ENCODE measurements around the gene VEZT. TPM values are rescaled to one million over a fixed set of nuclear protein-coding genes. Genes with fewer than 3 reads are reported as not detected.
A peak's percentile ranks its signal among the peaks of the same experiment; 100 is the strongest.

The VEZT gene
- total RNA-seq, 4 donors from 2014 or later = 73.0 to 90.3 (median 87.0) TPM

- intact Hi-C loops (cut with DNase I) = no loop called here
- H3K4me3 ChIP-seq = no peak overlapping the region
- H3K9me3 ChIP-seq = no peaks in the 10 kb centered on the region
- no peaks in the 10 kb centered on the region for H3K36me3 ChIP-seq
- TF ChIP-seq POLR2AphosphoS5 (IDR thresholded peaks at IDR 0.05) (no peak), EP300 (IDR thresholded peaks at IDR 0.05) (no peak), POLR2A (IDR thresholded peaks at IDR 0.05; ENCODE audit: low read depth) (no peak), CTCF (IDR thresholded peaks at IDR 0.05) (no peak)
- WGBS = 90% methylated on average over 2 of the region's 2 CpGs
- DNase-seq (ENCODE audit: extremely low spot score) = no peak
- H3K27me3 ChIP-seq = no peaks in the 10 kb centered on the region
- no peak overlapping the region for H3K27ac ChIP-seq (replicated peaks in 1 of 4)
- peaks cover 22 to 34% (median 28%) of the 10 kb centered on the region in 4 donors for H3K4me1 ChIP-seq
Observed at GRCh38 chr12:95197636-95198035, 20.0 kb upstream of the VEZT start.

- no peaks in the 10 kb centered on the region for H3K27me3 ChIP-seq
- TF ChIP-seq POLR2AphosphoS5 (IDR thresholded peaks at IDR 0.05) (no peak), POLR2A (IDR thresholded peaks at IDR 0.05; ENCODE audit: low read depth) (no peak), CTCF (IDR thresholded peaks at IDR 0.05) (no peak), EP300 (IDR thresholded peaks at IDR 0.05) (no peak)
- H3K36me3 ChIP-seq = no peaks in the 10 kb centered on the region
- peaks cover 35 to 47% (median 40%) of the 10 kb centered on the region in 4 donors for H3K4me1 ChIP-seq
- 93% methylated on average over 4 of the region's 4 CpGs for WGBS
- peak; percentile 34 for DNase-seq (ENCODE audit: extremely low spot score)
- no peak overlapping the region for H3K4me3 ChIP-seq
- H3K9me3 ChIP-seq = no peaks in the 10 kb centered on the region
- intact Hi-C loops (cut with DNase I) = no loop called here
- no peak overlapping the region for H3K27ac ChIP-seq (replicated peaks in 1 of 4)
Observed at GRCh38 chr12:95198914-95199313, 18.7 kb upstream of the VEZT start.

- WGBS = 51% methylated on average over 5 of the region's 5 CpGs
- Histone ChIP-seq H3K9me3 (no peaks in the 10 kb centered on the region), H3K4me3 (peak overlapping the region; percentile 11 to 27 (median 18)), H3K36me3 (no peaks in the 10 kb centered on the region), H3K27me3 (no peaks in the 10 kb centered on the region), H3K27ac (replicated peaks in 1 of 4) (peak overlapping the region; percentile 53 to 69 (median 60)), H3K4me1 (peaks cover 43 to 61% (median 54%) of the 10 kb centered on the region in 4 donors)
- TF ChIP-seq POLR2A (IDR thresholded peaks at IDR 0.05; ENCODE audit: low read depth) (no peak), POLR2AphosphoS5 (IDR thresholded peaks at IDR 0.05) (no peak), CTCF (IDR thresholded peaks at IDR 0.05) (no peak), EP300 (IDR thresholded peaks at IDR 0.05) (no peak)
- peak; percentile 66 for DNase-seq (ENCODE audit: extremely low spot score)
- intact Hi-C loops (cut with DNase I) = no loop called here
Observed at GRCh38 chr12:95200128-95200894, 17.3 kb upstream of the VEZT start.

- H3K4me3 ChIP-seq = peak overlapping the region in 2 of 4 donors; percentile 11 to 20
- DNase-seq (ENCODE audit: extremely low spot score) = peak; percentile 24
- H3K27me3 ChIP-seq = no peaks in the 10 kb centered on the region
- TF ChIP-seq CTCF (IDR thresholded peaks at IDR 0.05) = no peak
- TF ChIP-seq POLR2A (IDR thresholded peaks at IDR 0.05; ENCODE audit: low read depth) = no peak
- no peak for TF ChIP-seq POLR2AphosphoS5 (IDR thresholded peaks at IDR 0.05)
- TF ChIP-seq EP300 (IDR thresholded peaks at IDR 0.05) = no peak
- WGBS = 72% methylated on average over 4 of the region's 4 CpGs
- peak overlapping the region; percentile 53 to 69 (median 60) for H3K27ac ChIP-seq (replicated peaks in 1 of 4)
- no peaks in the 10 kb centered on the region for H3K36me3 ChIP-seq
- no peaks in the 10 kb centered on the region for H3K9me3 ChIP-seq
- peaks cover 51 to 69% (median 62%) of the 10 kb centered on the region in 4 donors for H3K4me1 ChIP-seq
- intact Hi-C loops (cut with DNase I) = no loop called here
Observed at GRCh38 chr12:95201056-95201670, 16.4 kb upstream of the VEZT start.

Data from esophagus muscularis mucosa (tissue), 4 donors.